GM10847 (cell line): ENCODE measurements around the gene PTAFR.

Experiments
- POLR2A ChIP-seq: IDR thresholded peaks from 2 replicates; pipeline ENCODE4 v1.6.1; 2011; ENCODE audit not compliant: insufficient read length; ENCODE audit errors: extremely low read depth

The PTAFR gene

GRCh38 chr1:28176492-28177470, at the start of gene PTAFR:
Gene PTAFR, minus strand, starts transcription at chr1:28176690. Its CDS starts 25,669 bp downstream, at chr1:28151021.
- peak; percentile 17 for TF ChIP-seq POLR2A

GRCh38 chr1:28213315-28213714, 36.8 kb upstream of the PTAFR start:
- TF ChIP-seq POLR2A, result no peak

DNA sequence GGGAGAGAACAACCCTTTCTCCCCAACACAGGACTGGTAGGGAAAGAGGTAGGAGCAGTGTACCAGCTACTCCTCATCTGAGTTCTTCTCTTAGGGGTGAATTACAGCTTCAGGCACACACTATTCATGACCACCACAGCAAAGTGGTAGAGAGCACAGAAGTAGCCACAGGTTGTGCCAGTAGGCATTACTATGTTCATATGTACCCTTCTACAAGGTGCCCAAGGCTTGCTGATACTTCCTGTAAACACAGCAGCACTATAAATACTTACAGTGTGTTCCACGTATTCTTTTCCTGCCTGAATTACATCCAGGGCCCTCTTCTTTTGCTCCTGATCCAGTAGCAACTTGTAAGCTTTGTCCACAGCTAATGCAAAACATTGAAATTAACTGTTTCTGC, 33.2 kb upstream of the PTAFR start:
- TF ChIP-seq POLR2A, result no peak

DNA sequence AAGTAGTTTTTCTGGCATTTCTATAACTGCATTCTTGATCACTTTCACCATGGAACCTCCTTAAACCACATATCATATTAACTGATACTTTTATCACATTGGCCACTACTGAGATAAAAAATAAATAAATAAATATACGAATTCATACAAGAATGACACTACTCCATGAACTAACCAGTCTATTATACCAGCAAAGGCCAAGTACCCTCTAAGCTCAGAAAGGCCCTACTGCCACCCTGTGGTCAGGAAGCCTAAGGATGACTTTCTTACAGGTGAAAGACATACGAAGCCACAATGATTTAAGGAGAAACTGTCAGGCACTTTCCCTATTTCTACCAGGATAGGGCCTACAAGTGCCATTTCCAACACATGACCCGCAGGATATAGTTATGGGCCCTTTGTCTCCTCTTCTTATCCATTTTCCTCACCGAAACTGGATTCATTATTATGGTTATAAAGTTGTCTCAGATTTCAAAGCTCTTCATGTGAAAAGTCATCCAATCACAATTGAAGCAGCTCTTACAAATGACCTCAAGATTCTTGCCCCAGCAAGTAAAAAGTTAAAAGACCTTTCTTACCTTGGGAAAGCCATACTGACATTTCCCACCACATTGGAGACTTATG, 32.4 kb upstream of the PTAFR start:
- TF ChIP-seq POLR2A, result no peak

DNA sequence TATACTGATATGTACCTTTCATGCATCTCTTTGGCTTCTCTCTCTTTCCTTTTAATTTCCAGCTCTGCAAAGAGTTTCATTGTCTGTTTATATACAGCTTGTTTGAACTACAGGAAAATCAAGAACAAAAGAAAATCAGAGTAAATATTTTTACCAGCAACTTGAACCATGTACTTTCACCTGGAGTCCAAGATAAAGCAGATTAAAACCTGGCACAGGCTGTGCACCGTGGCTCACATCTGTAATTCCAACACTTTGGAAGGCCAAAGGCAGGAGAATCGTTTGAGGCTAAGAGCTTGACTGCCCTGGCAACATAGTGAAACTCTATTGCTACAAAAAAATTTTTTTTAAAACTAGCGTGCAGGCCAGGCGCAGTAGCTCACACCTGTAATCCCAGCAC, 28.8 kb upstream of the PTAFR start:
- TF ChIP-seq POLR2A, result no peak

DNA sequence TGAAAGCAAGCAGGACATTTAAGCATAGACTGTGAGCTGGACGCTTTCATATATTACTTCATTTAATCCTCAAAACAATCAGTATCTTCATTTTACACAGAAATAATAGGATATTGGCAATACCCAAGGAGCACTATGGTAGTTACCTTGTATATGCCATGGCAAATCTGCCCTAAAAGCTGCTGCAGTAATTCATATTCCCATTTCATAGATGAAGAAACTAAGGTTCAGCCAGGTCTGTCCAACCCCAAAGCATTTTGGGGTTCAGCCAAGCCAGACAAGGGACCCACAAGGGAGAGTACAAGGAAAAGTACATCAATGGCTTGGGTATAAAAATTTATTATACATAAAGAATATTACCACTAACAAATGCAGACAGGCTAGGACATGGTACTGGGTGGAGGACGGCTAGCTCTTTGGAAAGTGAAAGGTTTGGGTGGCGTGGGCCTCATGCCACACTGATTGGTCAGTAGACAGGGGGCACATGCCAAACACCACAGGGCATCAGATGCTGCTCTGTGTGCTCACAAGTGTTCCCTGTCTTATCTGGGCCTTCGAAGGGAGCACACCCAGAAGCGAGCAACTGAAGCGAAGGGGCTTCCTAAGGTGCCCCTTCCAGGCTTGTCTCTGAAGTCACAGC, 23.9 kb upstream of the PTAFR start:
- TF ChIP-seq POLR2A, result no peak

- TF ChIP-seq POLR2A, result no peak
Measured at GRCh38 chr1:28199328-28200233, 23.1 kb upstream of the PTAFR start.

GRCh38 chr1:28197682-28198415, 21.4 kb upstream of the PTAFR start:
- TF ChIP-seq POLR2A, result no peak

- TF ChIP-seq POLR2A, result no peak
Measured at GRCh38 chr1:28196330-28196729, 19.8 kb upstream of the PTAFR start.

GRCh38 chr1:28195780-28196179, 19.3 kb upstream of the PTAFR start:
- TF ChIP-seq POLR2A, result no peak

GRCh38 chr1:28194326-28195035, 18.0 kb upstream of the PTAFR start:
- no peak for TF ChIP-seq POLR2A

GRCh38 chr1:28193701-28194161, 17.2 kb upstream of the PTAFR start:
- no peak for TF ChIP-seq POLR2A

GRCh38 chr1:28190996-28191645, 14.6 kb upstream of the PTAFR start:
- TF ChIP-seq POLR2A, result no peak
